Measurements from ENCODE around the gene CCDC60.

GRCh38 chr12:119288576-119288975 lies 46.0 kb upstream of the CCDC60 start:
- TF ChIP-seq CTCF (conservative IDR thresholded peaks at IDR 0.05) (no peak), ZFX (IDR thresholded peaks at IDR 0.05) (no peak)

Measured in C4-2B (cell line).